Left lung (tissue), 10 donors: Measurements from ENCODE around the gene SFTA2. TPM values are rescaled to one million over a fixed set of nuclear protein-coding genes. Genes with fewer than 3 reads are reported as not detected.
"Not testable (repeated sequence)": the region's sequence is repeated elsewhere in the genome, so short reads cannot be mapped to it uniquely, and the experiment has no call there.

Experiments
- ATAC-seq: fragments of 200-7000 bp; cut with Tn5 transposase; one replicate; pipeline ENCODE4 v1.9.1; 2020; ENCODE audit warnings: moderate library complexity
- DNase-seq, 4 donors: peaks; one replicate each; pipeline ENCODE4 v3.0.0-alpha.2; 2013 to 2020
- H3K27ac ChIP-seq, 2 donors: fragments of 200-600 bp; sonication (generic) in 1 of 2; one replicate each; pipeline versions ENCODE4 v1.5.0 to v1.8.0; 2020 to 2021
- H3K27me3 ChIP-seq, 2 donors: fragments of 200-600 bp; sonication (generic) in 1 of 2; one replicate each; pipeline versions ENCODE4 v1.5.0 to v1.8.0; 2020 to 2021
- H3K36me3 ChIP-seq, 2 donors: fragments of 200-600 bp; sonication (generic) in 1 of 2; one replicate each; pipeline versions ENCODE4 v1.5.0 to v1.8.0; 2020 to 2021
- H3K4me1 ChIP-seq, 2 donors: fragments of 200-600 bp; one replicate each; pipeline ENCODE4 v1.8.0; 2021
- H3K4me3 ChIP-seq, 2 donors: fragments of 200-600 bp; sonication (generic) in 1 of 2; one replicate each; pipeline versions ENCODE4 v1.5.0 to v1.8.0; 2020 to 2021; ENCODE audit warnings: mild to moderate bottlenecking in 1 of 2
- H3K9me3 ChIP-seq, 2 donors: fragments of 200-600 bp; sonication (generic) in 1 of 2; one replicate each; pipeline versions ENCODE4 v1.5.0 to v1.8.0; 2020 to 2021
- CTCF ChIP-seq, 2 donors: fragments of 200-600 bp; sonication (generic) in 1 of 2; IDR thresholded peaks; one replicate each; pipeline versions ENCODE4 v1.5.0 to v1.8.0; 2021; ENCODE audit warnings: antibody characterized with exemption in 2 of 2
- intact Hi-C, 2 donors: fragments of 100-400 bp; cut with DNase I; formaldehyde crosslinking; loops; one replicate each; pipeline versions ENCODE4 v1.11.2 to v1.14.2; 2022
- polyA plus RNA-seq, 6 donors: library from polyadenylated mRNA; unstranded; fragments of 120-200 nt; gene quantifications; one replicate each; pipeline ENCODE4 v1.2.1, GENCODE V29; 2013; ENCODE audit not compliant: insufficient read length in 6 of 6
- total RNA-seq, 2 donors: library from RNA; stranded (reverse); fragmentation: NEBNext Ultra II Directional; extraction: Animal tissue kit (Norgen Biotek cat#: 25700); gene quantifications; one replicate each; pipeline ENCODE4 v1.2.1, GENCODE V29; 2021
- donor health status: DM: no; HTN: yes; CAD: no.
- donor health status: DM: no; HTN: no; CAD: no.

SFTA2 gene
- total and polyA plus RNA-seq, 8 donors, result 9.3 to 384 (median 18.7) TPM

- intact Hi-C loops, result no loop called here
- ATAC-seq, result peak; percentile 51
Observed at GRCh38 chr6:30974490-30975252, 42.7 kb upstream of the SFTA2 start.

GRCh38 chr6:30972816-30973215 is 40.8 kb upstream of the SFTA2 start:
- intact Hi-C loops, result no loop called here
- Histone ChIP-seq H3K4me1 (no peaks in the 10 kb centered on the region), H3K36me3 (no peaks in the 10 kb centered on the region), H3K4me3 (no peak overlapping the region), H3K9me3 (no peaks in the 10 kb centered on the region), H3K27ac (no peak overlapping the region), H3K27me3 (no peaks in the 10 kb centered on the region)
- DNase-seq, result no peak
- ATAC-seq, result no peak
- no peak for TF ChIP-seq CTCF (IDR thresholded peaks at IDR 0.05)

More at GRCh38 chr6:30974490-30975252, 42.7 kb upstream of the SFTA2 start:
- Histone ChIP-seq H3K36me3 (no peaks in the 10 kb centered on the region), H3K4me1 (no peaks in the 10 kb centered on the region), H3K4me3 (no peak overlapping the region), H3K9me3 (no peaks in the 10 kb centered on the region), H3K27me3 (peaks cover 0 to 11% of the 10 kb centered on the region in 2 donors), H3K27ac (no peak overlapping the region)
- no peak for TF ChIP-seq CTCF (IDR thresholded peaks at IDR 0.05)
- no peak for DNase-seq

GRCh38 chr6:30970946-30971345 is 39.0 kb upstream of the SFTA2 start:
- intact Hi-C loops, result no loop called here
- no peak for ATAC-seq
- no peaks in the 10 kb centered on the region for H3K4me1 ChIP-seq

GRCh38 chr6:30969171-30969570 is 37.2 kb upstream of the SFTA2 start:
- H3K27me3 ChIP-seq, H3K36me3 ChIP-seq, H3K4me1 ChIP-seq, H3K27ac ChIP-seq, ATAC-seq, DNase-seq, H3K4me3 ChIP-seq, intact Hi-C loops, H3K9me3 ChIP-seq: not testable (repeated sequence)

More at GRCh38 chr6:30970946-30971345, 39.0 kb upstream of the SFTA2 start:
- no peak for TF ChIP-seq CTCF (IDR thresholded peaks at IDR 0.05)
- no peak overlapping the region for H3K27ac ChIP-seq
- H3K36me3 ChIP-seq, result no peaks in the 10 kb centered on the region
- H3K27me3 ChIP-seq, result no peaks in the 10 kb centered on the region
- H3K9me3 ChIP-seq, result no peaks in the 10 kb centered on the region
- no peak for DNase-seq
- H3K4me3 ChIP-seq, result no peak overlapping the region

GRCh38 chr6:30966154-30966553 is 34.2 kb upstream of the SFTA2 start:
- ATAC-seq (no peak), DNase-seq (no peak)
- Histone ChIP-seq H3K4me1 (no peaks in the 10 kb centered on the region), H3K27me3 (no peaks in the 10 kb centered on the region), H3K36me3 (no peaks in the 10 kb centered on the region), H3K9me3 (no peaks in the 10 kb centered on the region), H3K4me3 (no peak overlapping the region), H3K27ac (no peak overlapping the region)
- intact Hi-C loops, result no loop called here
- no peak for TF ChIP-seq CTCF (IDR thresholded peaks at IDR 0.05)
